ENCODE data around the gene ZSCAN5A. TPM values are rescaled to one million over a fixed set of nuclear protein-coding genes. Genes with fewer than 3 reads are reported as not detected.
A peak's percentile ranks its signal among the peaks of the same experiment; 100 is the strongest.
"Not testable (repeated sequence)": the region's sequence is repeated elsewhere in the genome, so short reads cannot be mapped to it uniquely, and the experiment has no call there.

ZSCAN5A gene
- total and polyA plus RNA-seq, 2 experiments from 2014 or later, result 4.2 to 4.4 TPM

- no peaks in the 10 kb centered on the region for H3K36me3 ChIP-seq (ENCODE audit: low read depth)
- no peak overlapping the region for H3K27ac ChIP-seq
- peak; percentile 69 for DNase-seq
- 74 to 76% methylated on average over 7 of the region's 7 CpGs for WGBS, 2 experiments (ENCODE audit: low coverage in 1 of 2, low lambda C conversion rate in 2 of 2, missing lambda C conversion rate in 2 of 2)
- no peak overlapping the region for H3K4me3 ChIP-seq
- no peak overlapping the region for H2AFZ ChIP-seq
- H3K4me2 ChIP-seq (ENCODE audit: unreplicated experiment), result no peak overlapping the region
- 0 out of 2 replicates have a peak, but pooled peaks cover 4% of the 10 kb centered on the region for H3F3A ChIP-seq (ENCODE audit: insufficient read depth)
- H3K9ac ChIP-seq, result no peak overlapping the region
- no peaks in the 10 kb centered on the region for H3K9me2 ChIP-seq (ENCODE audit: insufficient read depth)
- H3K9me3 ChIP-seq (ENCODE audit: low read depth), result no peaks in the 10 kb centered on the region
- in situ Hi-C loops (cut with MboI), result no loop called here
- H3K79me2 ChIP-seq (ENCODE audit: insufficient read depth), result no peaks in the 10 kb centered on the region
- no peaks in the 10 kb centered on the region for H3K27me3 ChIP-seq (replicated peaks; ENCODE audit: insufficient read depth)
- H4K20me1 ChIP-seq (ENCODE audit: insufficient read depth), result no peaks in the 10 kb centered on the region
- peaks cover 10% of the 10 kb centered on the region for H3K4me1 ChIP-seq (ENCODE audit: insufficient read depth)
- TF ChIP-seq EZH2 (IDR thresholded peaks at IDR 0.05; ENCODE audit: insufficient read depth, poor library complexity, severe bottlenecking) (no peak), EZH2phosphoT487 (IDR thresholded peaks at IDR 0.05; ENCODE audit: insufficient read depth, low read depth) (no peak)
Observed at GRCh38 chr19:56245121-56245740, 69.4 kb downstream of the ZSCAN5A start.

GRCh38 chr19:56223481-56223880, 91.2 kb downstream of the ZSCAN5A start:
- no peak for TF ChIP-seq EZH2 (IDR thresholded peaks at IDR 0.05; ENCODE audit: insufficient read depth, poor library complexity, severe bottlenecking)
- no peak for TF ChIP-seq EZH2phosphoT487 (IDR thresholded peaks at IDR 0.05; ENCODE audit: insufficient read depth, low read depth)
- Histone ChIP-seq H3K36me3 (ENCODE audit: low read depth) (no peaks in the 10 kb centered on the region), H3K4me1 (ENCODE audit: insufficient read depth) (no peaks in the 10 kb centered on the region), H2AFZ (no peak overlapping the region), H3K9me2 (ENCODE audit: insufficient read depth) (no peaks in the 10 kb centered on the region), H3K9ac (no peak overlapping the region), H4K20me1 (ENCODE audit: insufficient read depth) (no peaks in the 10 kb centered on the region), H3K27ac (no peak overlapping the region), H3F3A (ENCODE audit: insufficient read depth) (no peaks in the 10 kb centered on the region), H3K9me3 (ENCODE audit: low read depth) (no peaks in the 10 kb centered on the region), H3K27me3 (replicated peaks; ENCODE audit: insufficient read depth) (no peaks in the 10 kb centered on the region), H3K4me2 (ENCODE audit: unreplicated experiment) (no peak overlapping the region), H3K79me2 (ENCODE audit: insufficient read depth) (no peaks in the 10 kb centered on the region), H3K4me3 (no peak overlapping the region)
- no peak for DNase-seq
- in situ Hi-C loops (cut with MboI), result no loop called here
- WGBS, 2 experiments (ENCODE audit: low coverage in 1 of 2, low lambda C conversion rate in 2 of 2, missing lambda C conversion rate in 2 of 2), result 56 to 69% methylated on average over 9 of the region's 9 CpGs

- H3K27ac ChIP-seq, result no peak overlapping the region
- no peak overlapping the region for H3K4me2 ChIP-seq (ENCODE audit: unreplicated experiment)
- H3K36me3 ChIP-seq (ENCODE audit: low read depth), result no peaks in the 10 kb centered on the region
- H3K27me3 ChIP-seq (replicated peaks; ENCODE audit: insufficient read depth), result no peaks in the 10 kb centered on the region
- 61 to 69% methylated on average over 5 to 6 of the region's 6 CpGs for WGBS, 2 experiments (ENCODE audit: low coverage in 1 of 2, low lambda C conversion rate in 2 of 2, missing lambda C conversion rate in 2 of 2)
- H3K79me2 ChIP-seq (ENCODE audit: insufficient read depth), result no peaks in the 10 kb centered on the region
- H3K9me2 ChIP-seq (ENCODE audit: insufficient read depth), result no peaks in the 10 kb centered on the region
- no peaks in the 10 kb centered on the region for H3K4me1 ChIP-seq (ENCODE audit: insufficient read depth)
- DNase-seq, result no peak
- TF ChIP-seq EZH2phosphoT487 (IDR thresholded peaks at IDR 0.05; ENCODE audit: insufficient read depth, low read depth), result no peak
- TF ChIP-seq EZH2 (IDR thresholded peaks at IDR 0.05; ENCODE audit: insufficient read depth, poor library complexity, severe bottlenecking), result no peak
- no peaks in the 10 kb centered on the region for H3K9me3 ChIP-seq (ENCODE audit: low read depth)
- H3F3A ChIP-seq (ENCODE audit: insufficient read depth), result no peaks in the 10 kb centered on the region
- no peaks in the 10 kb centered on the region for H4K20me1 ChIP-seq (ENCODE audit: insufficient read depth)
- no peak overlapping the region for H2AFZ ChIP-seq
- in situ Hi-C loops (cut with MboI), result no loop called here
- H3K9ac ChIP-seq, result no peak overlapping the region
- H3K4me3 ChIP-seq, result no peak overlapping the region
Observed at GRCh38 chr19:56222901-56223300, 91.7 kb downstream of the ZSCAN5A start.

GRCh38 chr19:56221851-56222250, 92.8 kb downstream of the ZSCAN5A start:
- Histone ChIP-seq H3K9me2 (ENCODE audit: insufficient read depth) (no peaks in the 10 kb centered on the region), H3K27me3 (replicated peaks; ENCODE audit: insufficient read depth) (no peaks in the 10 kb centered on the region), H2AFZ (no peak overlapping the region), H3K79me2 (ENCODE audit: insufficient read depth) (no peaks in the 10 kb centered on the region), H3K4me1 (ENCODE audit: insufficient read depth) (no peaks in the 10 kb centered on the region), H4K20me1 (ENCODE audit: insufficient read depth) (no peaks in the 10 kb centered on the region), H3K27ac (no peak overlapping the region), H3K4me2 (ENCODE audit: unreplicated experiment) (no peak overlapping the region), H3K9ac (no peak overlapping the region), H3F3A (ENCODE audit: insufficient read depth) (no peaks in the 10 kb centered on the region), H3K36me3 (ENCODE audit: low read depth) (no peaks in the 10 kb centered on the region), H3K9me3 (ENCODE audit: low read depth) (no peaks in the 10 kb centered on the region), H3K4me3 (no peak overlapping the region)
- no peak for DNase-seq
- TF ChIP-seq EZH2 (IDR thresholded peaks at IDR 0.05; ENCODE audit: insufficient read depth, poor library complexity, severe bottlenecking) (no peak), EZH2phosphoT487 (IDR thresholded peaks at IDR 0.05; ENCODE audit: insufficient read depth, low read depth) (no peak)
- WGBS, 2 experiments (ENCODE audit: low coverage in 1 of 2, low lambda C conversion rate in 2 of 2, missing lambda C conversion rate in 2 of 2), result 87 to 90% methylated on average over 14 of the region's 14 CpGs
- in situ Hi-C loops (cut with MboI), result no loop called here

DNA sequence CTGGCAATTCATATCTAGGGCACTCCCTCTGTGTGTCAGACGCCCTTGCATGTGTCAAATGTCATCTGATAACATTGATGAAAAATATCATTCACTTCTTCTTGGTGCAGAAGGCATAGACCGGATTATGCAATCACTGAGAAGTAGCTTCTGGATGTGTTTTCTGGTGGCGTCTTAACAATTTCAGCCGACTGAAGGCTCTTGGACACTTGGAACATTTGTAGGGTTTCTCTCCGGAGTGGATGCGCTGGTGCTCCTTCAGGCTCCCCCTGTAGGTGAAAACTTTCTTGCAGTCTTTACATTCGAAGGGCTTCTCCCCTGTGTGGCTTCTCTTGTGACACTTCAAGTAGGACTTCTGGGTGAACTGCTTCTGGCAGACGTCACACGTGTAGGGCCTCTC, 93.2 kb downstream of the ZSCAN5A start:
- 64 to 67% methylated on average over 9 of the region's 9 CpGs for WGBS, 2 experiments (ENCODE audit: low coverage in 1 of 2, low lambda C conversion rate in 2 of 2, missing lambda C conversion rate in 2 of 2)
- H3K9me3 ChIP-seq (ENCODE audit: low read depth); H4K20me1 ChIP-seq (ENCODE audit: insufficient read depth); H3K27me3 ChIP-seq (replicated peaks; ENCODE audit: insufficient read depth); H3K4me1 ChIP-seq (ENCODE audit: insufficient read depth); H3K36me3 ChIP-seq (ENCODE audit: low read depth); H3K9me2 ChIP-seq (ENCODE audit: insufficient read depth); H3F3A ChIP-seq (ENCODE audit: insufficient read depth); H3K9ac ChIP-seq; H3K4me3 ChIP-seq; H3K4me2 ChIP-seq (ENCODE audit: unreplicated experiment); in situ Hi-C loops (cut with MboI); H2AFZ ChIP-seq; H3K27ac ChIP-seq; H3K79me2 ChIP-seq (ENCODE audit: insufficient read depth): not testable (repeated sequence)
- DNase-seq, result peak; percentile 18

Measured in GM23248 (cell line).